Transverse colon (tissue), 4 donors: ENCODE measurements around the gene FLYWCH2.

Source experiments
- CTCF ChIP-seq, 5 experiments: fragments of 200-600 bp in 3 of 5; fragments of 450-650 bp in 2 of 5; sonication (generic) in 3 of 5; IDR thresholded peaks; 1 replicate in 2 of 5; 2 replicates in 3 of 5; pipeline ENCODE4 v1.5.1; 2016 to 2017; ENCODE audit warnings: antibody characterized with exemption in 5 of 5, inconsistent platforms in 3 of 5, mild to moderate bottlenecking in 2 of 5, moderate library complexity in 1 of 5
- POLR2A ChIP-seq: fragments of 450-650 bp; IDR thresholded peaks from one replicate; pipeline ENCODE4 v1.6.1; 2016; ENCODE audit warnings: antibody characterized with exemption, mild to moderate bottlenecking, moderate library complexity
- POLR2AphosphoS5 ChIP-seq, 3 donors: sonication (generic); formaldehyde crosslinking; IDR thresholded peaks; one replicate each; pipeline ENCODE4 v1.6.1; 2016; ENCODE audit warnings: antibody characterized with exemption in 3 of 3

- TF ChIP-seq POLR2A: no peak
- TF ChIP-seq CTCF (IDR thresholded peaks at IDR 0.05): no peak
- TF ChIP-seq POLR2AphosphoS5 (IDR thresholded peaks at IDR 0.05): no peak
These were observed 59.0 kb downstream of the FLYWCH2 start for GRCh38 chr16:2942045-2942444.
